HUDEP-2 (cell line): ENCODE results near the gene P2RX3.

Experiments used
- DNase-seq, 76 experiments: peaks; one replicate each; lab custom pipeline; 2025; ENCODE audit not compliant: unreplicated experiment in 76 of 76; lab: John Stamatoyannopoulos, UW

Gene P2RX3

DNA sequence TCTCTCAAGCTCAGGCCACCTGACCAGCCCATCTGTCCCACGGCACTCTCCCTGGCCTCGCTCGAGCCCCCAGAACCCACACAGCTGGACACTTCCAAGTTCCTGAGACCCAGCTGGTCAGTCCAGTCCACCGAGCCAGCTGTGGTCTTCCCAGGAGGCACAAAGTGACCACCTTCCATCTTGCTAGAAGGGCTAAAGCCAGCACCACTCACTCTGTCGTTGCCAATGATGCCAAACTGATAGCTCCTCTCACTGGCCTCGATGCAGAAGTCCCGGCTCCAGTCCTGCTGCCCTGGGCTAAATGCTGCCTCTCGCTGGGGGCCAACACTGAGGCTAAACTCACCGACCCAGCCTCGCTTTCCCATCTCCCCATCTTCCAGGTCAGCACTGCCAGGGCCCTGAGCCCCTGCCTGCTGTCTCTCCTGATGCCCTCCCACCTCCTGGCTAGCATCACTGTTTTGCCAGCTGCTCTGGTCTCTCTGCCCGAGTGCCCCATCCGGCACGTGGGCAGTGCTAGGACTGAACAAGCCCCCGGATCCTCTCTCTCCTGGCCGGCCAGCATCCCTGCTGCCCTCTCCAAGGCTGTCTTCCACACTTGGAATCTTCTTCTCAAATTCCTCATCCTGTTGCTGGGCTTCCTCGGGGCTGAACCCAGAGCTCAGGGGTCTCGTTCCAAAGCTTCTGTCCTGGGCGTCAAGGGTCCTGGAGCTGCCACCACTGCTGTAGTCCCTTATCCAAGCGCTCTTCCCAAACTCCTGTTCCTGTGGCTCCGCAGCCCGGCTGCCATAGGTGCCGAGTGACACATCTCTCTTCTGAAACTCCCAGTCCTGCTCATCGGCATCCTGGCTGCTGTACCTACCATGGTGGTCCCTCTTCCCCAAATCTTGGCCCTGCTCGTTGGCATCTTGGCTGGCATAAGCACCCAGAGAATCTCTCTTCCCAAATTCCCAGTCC, 28.8 kb upstream of the P2RX3 start:
- no peak for DNase-seq

- DNase-seq: no peak
Measured at GRCh38 chr11:57310091-57310490, 28.1 kb upstream of the P2RX3 start.

DNA sequence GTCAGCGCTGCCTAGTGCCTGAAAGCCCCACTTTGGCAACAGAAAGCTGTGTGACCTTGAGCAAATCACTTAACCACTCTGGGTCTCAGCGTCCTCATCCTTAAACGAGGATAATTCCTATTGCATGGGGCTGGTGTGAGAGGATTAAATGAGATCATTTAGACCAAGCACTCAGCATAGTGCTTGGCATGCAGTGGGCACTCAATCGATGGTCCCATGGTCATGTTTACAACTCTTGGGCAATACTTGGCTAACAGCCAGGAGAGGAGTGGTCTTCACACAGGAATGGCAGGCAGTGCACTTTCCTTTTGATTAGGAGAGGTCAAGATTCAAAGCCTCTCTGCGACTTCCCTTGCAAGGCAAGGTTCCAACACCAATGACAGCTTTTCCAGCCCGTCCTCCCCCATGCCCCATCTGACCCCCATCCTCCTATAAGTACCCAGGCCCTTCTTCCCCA, 27.5 kb upstream of the P2RX3 start:
- no peak for DNase-seq

DNA sequence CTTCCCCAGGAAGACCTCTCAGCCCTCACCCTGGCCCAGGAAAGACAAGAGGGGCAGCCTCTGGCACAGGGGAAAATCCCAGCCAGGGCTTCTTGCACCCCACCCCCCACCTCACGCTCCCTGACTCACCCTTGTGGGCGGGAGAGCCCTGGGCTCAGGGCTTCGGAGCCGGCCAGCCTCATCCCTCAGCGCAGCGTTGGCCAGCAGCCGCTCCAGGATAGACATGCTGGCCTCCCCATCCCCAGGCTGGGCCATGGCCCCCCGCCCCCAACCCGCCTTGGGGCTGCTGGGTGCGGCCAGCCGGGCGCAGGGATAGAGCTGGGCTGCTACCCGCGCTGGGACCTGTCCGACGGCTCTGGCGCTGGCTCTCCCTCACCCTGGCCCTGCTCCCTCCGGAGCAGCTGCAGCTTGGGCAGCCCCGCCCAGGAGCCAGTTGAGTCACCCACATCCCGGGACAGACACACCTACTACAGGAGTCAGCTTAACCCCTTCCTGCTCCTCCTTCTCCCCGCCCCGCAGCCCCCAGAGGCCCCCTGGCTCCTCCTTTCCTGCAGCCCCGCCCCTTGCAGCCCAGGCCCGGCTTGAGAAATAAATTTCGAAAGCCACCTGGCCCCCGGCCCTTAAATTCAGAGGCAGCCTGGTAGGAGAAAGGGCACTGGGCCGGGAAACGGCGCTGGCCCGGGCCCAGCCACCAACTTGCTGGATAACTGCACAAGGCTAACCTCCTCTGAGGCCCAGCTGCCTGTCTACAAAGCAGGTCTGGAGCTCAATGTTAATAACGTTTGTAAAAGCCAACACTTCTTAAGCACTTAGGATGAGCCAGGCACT, 26.8 kb upstream of the P2RX3 start:
- peak in 71 of 76 experiments; percentile 11 to 85 (median 66) for DNase-seq

DNA sequence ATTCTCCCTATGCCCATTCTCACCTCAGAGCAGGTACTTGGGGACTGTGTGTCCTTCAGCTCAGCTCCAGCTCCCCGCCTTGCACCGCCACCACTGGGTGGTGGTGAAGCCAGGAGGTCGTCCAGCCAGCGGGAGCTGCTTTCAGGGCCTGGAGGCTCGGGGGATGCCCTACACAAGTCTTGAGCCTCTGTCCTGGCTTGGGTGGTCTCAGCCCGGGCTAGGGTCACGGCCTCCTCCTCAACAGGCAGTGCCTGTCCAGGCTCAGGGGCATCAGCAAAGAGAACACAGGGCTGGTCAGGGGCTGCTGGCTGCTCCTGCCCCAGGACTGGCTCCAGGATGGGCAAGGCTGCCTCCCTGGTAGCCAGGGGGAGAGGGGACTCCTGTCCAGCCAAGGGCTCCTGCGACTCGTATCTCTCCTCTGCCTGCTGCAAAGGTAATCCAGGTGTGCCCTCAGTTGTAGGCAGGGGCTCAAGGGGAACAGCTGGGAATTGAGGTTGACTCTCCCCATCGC, 25.6 kb upstream of the P2RX3 start:
- no peak for DNase-seq

- DNase-seq: no peak
Measured at GRCh38 chr11:57313071-57313787, 24.9 kb upstream of the P2RX3 start.

DNA sequence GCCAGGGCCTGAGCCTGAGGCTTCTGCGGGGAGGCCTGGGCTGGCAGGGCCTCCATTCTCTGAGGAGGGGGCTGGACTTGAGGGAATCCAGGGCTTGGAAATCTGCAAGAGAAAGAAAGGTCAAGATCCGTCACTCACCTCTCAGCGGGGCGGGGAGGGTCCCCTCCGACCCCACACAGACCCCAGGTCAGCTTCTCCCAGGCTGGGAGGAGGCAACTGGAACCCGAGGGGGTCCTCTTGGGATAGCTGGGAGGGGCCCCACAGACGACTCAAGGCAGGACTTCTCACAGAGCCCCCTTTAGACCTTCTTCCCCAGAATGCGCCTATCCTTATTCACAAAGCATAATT, 24.4 kb upstream of the P2RX3 start:
- DNase-seq: no peak

DNA sequence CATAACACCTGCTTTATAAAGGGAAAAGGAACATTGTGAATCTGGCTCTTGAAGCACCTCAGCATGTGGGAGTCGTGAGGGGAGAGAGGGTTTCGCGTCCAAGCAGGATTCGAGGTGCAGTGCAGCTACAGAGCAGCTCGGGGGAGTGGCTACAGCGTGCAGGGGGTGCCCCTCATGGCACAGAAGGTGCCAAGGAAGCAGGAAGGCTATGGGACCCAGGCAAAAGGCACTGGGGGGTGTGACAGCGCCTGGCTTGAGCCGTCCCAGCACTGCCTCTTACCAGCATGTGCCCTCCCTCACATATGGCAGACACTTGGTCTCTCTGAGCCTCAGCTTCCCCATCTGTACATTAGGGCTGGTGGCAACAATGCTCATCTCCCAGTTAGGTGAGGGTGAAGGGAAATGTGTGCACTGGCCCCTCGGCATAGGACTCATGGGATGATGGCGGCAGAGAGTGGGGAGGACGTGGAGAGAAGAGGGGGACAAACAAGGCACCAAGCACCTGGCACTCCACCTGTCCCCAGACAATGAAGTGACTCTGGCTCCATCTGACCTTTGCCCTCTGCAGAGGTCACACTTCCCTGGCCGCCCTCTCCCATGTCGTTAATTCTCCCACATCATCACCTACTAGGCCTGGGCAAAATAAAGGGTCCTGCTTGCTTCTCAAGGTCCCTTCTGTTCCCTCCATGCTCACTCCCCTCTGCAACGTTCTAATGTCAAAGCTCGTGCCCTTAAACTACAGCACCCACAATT, 23.8 kb upstream of the P2RX3 start:
- DNase-seq: no peak

DNA sequence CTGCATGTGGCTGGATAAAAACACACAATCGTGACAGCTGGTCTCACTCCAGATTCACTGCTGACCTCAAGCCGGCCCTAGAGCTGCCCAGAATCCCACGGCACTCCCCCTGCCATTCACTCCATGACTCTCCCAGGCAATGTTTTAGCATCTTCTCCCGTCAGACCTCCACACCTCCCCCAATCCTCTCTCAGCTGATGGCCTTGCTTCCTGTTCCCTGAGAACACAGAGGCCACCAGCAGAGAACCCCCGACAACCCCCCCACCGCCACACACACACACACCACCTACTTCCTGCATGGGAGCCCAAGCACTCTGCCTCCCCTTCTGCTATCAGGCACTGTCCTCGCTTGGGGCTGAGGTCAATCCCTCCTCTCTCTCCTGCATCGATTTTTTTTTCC, 22.7 kb upstream of the P2RX3 start:
- DNase-seq: no peak

DNA sequence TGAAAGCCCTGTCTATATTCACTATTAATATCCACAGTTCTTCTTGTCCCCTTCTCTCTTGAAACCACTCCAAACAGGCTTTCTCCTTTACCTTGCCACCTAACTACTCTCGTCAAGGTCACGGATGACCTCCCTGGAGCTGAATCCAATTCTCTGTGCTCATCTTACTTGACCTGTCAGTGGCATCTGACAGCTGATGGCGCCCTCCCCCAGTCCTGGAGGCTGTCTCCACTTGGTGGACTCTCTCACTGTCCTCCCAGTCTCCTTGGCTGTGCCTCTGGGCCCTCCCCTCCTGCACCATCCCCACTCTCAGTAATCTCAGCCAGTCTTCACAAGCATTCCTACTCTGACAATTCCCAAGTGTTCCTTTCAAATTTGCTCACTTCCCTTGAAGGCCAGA, 22.1 kb upstream of the P2RX3 start:
- no peak for DNase-seq

DNA sequence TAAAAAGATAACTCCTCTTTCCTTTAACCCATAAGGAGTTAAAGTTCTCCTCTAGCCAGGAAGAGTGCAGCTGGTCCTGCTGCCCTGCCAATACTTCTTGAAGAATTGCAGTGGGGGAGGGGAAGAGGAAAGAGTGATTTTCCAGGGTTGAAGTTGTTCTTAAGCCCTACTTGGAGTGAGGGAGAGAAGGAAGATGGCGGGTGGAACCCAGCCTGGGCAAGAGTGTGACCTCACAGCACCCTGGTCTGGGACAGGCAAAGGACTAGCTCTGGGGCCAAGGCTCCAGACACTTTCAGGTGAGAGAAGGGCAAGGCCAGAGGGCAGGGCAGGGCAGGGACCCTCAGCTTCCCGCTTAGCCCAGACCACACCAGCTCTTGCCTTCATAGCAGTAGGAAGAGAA, 20.0 kb upstream of the P2RX3 start:
- DNase-seq: no peak

- no peak for DNase-seq
Measured at GRCh38 chr11:57320067-57320718, 18.0 kb upstream of the P2RX3 start.

DNA sequence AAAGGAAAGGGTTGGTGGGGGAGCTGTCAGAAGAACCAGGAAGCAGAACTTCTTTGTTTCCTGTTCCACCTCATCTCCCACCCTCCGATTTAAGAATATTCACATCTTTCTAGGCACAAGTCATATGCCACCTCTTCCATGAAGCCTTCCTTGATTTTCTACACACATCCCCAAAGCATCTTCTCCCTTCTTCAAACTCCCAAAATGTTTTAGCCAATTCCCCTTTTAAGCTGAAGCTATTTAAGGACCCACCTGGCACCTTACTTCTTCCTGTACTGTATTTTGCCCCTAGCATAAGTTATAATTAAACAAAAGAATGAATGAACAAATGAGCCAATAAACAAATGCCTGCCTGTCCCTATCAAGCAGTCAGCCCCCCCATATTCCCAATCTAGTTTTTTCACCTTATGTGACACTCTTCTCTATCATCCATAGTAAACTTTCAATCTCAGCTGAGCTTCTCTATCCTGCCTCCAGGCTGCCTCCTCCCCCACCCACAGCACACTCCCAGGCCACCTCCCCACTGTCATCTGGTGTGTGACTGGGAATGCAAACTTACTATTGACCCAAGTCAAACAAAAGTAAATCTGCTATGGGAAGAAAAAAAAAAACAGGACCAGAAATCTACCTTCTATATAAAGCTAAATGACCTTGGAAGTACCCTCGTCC, 17.3 kb upstream of the P2RX3 start:
- DNase-seq: no peak

DNA sequence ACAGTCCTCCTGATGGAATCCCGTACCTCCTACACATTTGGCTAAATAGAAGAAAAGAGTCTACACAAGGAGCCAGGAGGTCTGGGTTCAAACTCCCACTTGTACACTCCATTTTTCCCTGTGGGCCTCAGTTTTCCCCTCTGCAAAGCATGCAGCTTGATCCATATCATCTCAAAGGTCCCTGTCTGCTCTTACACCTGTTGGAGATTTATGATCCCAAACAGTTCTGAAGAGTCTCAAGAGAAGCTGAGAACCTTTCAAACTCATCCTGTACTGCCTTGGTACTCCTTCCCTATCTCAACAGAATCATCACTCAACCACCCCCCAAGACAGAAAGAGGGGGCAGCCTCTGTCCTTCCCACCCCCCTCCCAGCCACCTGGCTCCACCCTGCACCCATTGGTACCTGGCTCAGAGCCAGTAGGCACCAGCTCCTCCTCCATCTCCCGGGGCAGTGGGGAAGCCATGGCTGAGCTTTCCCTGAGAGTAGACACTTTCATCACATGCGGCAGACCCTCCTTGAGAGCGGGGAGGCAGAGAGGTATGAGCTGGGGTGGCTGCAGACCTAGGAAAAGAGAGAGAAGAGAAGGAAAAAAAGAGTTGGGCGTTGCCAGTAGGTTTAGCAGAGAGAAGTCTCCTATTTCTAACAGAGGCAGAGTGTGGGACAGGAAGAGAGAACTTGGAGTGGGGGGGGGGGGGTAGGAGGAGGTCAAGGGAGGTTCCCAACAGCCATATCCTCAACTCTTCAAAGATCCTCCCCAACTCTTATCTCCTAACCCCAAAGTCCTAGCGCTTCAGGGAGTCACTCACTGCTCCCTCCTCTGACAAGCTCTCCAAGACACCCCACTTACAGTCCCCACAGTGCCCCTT, 16.5 kb upstream of the P2RX3 start:
- DNase-seq: peak in 53 of 76 experiments; percentile 8 to 72 (median 36)

GRCh38 chr11:57322256-57323166, 15.6 kb upstream of the P2RX3 start:
- peak in 10 of 76 experiments; percentile 5 to 46 (median 24) for DNase-seq

GRCh38 chr11:57323167-57323854, 14.8 kb upstream of the P2RX3 start:
- DNase-seq: peak in 1 of 76 experiments; percentile 26

GRCh38 chr11:57323855-57324153, 14.3 kb upstream of the P2RX3 start:
- no peak for DNase-seq
